Measurements from ENCODE around the gene ERG. TPM values are rescaled to one million over a fixed set of nuclear protein-coding genes. Genes with fewer than 3 reads are reported as not detected.

ERG gene
- total RNA-seq, 1 donor from 2014 or later, result 6.8 TPM

- Mint-ChIP-seq H3K4me3 (no peak overlapping the region), H3K4me1 (ENCODE audit: unreplicated experiment) (peaks cover 4% of the 10 kb centered on the region), H3K9me3 (no peaks in the 10 kb centered on the region), H3K36me3 (no peaks in the 10 kb centered on the region), H3K27me3 (peaks cover 10% of the 10 kb centered on the region), H3K27ac (no peak overlapping the region)
- TF ChIP-seq CTCF (conservative IDR thresholded peaks at IDR 0.05), result no peak
- DNase-seq (ENCODE audit: extremely low spot score, unreplicated experiment), result no peak
These were observed 102.0 kb downstream of the ERG start for GRCh38 chr21:38396325-38396724.

GRCh38 chr21:38395581-38395980 is 102.7 kb downstream of the ERG start:
- Mint-ChIP-seq H3K4me3 (no peak overlapping the region), H3K27me3 (peaks cover 10% of the 10 kb centered on the region), H3K36me3 (no peaks in the 10 kb centered on the region), H3K4me1 (ENCODE audit: unreplicated experiment) (peaks cover 4% of the 10 kb centered on the region), H3K27ac (no peak overlapping the region), H3K9me3 (no peaks in the 10 kb centered on the region)
- no peak for TF ChIP-seq CTCF (conservative IDR thresholded peaks at IDR 0.05)
- no peak for DNase-seq (ENCODE audit: extremely low spot score, unreplicated experiment)

- no peak for DNase-seq (ENCODE audit: extremely low spot score, unreplicated experiment)
- Mint-ChIP-seq H3K27me3 (no peaks in the 10 kb centered on the region), H3K9me3 (no peaks in the 10 kb centered on the region), H3K36me3 (no peaks in the 10 kb centered on the region), H3K27ac (no peak overlapping the region), H3K4me1 (ENCODE audit: unreplicated experiment) (peaks cover 4% of the 10 kb centered on the region), H3K4me3 (no peak overlapping the region)
- no peak for TF ChIP-seq CTCF (conservative IDR thresholded peaks at IDR 0.05)
These were observed 105.6 kb downstream of the ERG start for GRCh38 chr21:38392661-38393060.

- H3K27me3 Mint-ChIP-seq, result no peaks in the 10 kb centered on the region
- TF ChIP-seq CTCF (conservative IDR thresholded peaks at IDR 0.05), result no peak
- H3K4me3 Mint-ChIP-seq, result no peak overlapping the region
These were observed 108.4 kb downstream of the ERG start for GRCh38 chr21:38389896-38390295.

GRCh38 chr21:38389354-38389676 is 109.0 kb downstream of the ERG start:
- Mint-ChIP-seq H3K4me3 (no peak overlapping the region), H3K4me1 (ENCODE audit: unreplicated experiment) (peaks cover 4% of the 10 kb centered on the region), H3K36me3 (no peaks in the 10 kb centered on the region), H3K27me3 (no peaks in the 10 kb centered on the region), H3K27ac (no peak overlapping the region), H3K9me3 (no peaks in the 10 kb centered on the region)
- TF ChIP-seq CTCF (conservative IDR thresholded peaks at IDR 0.05), result no peak
- DNase-seq (ENCODE audit: extremely low spot score, unreplicated experiment), result no peak

More at GRCh38 chr21:38389896-38390295, 108.4 kb downstream of the ERG start:
- H3K4me1 Mint-ChIP-seq (ENCODE audit: unreplicated experiment), result peaks cover 4% of the 10 kb centered on the region
- no peak overlapping the region for H3K27ac Mint-ChIP-seq
- no peak for DNase-seq (ENCODE audit: extremely low spot score, unreplicated experiment)
- no peaks in the 10 kb centered on the region for H3K9me3 Mint-ChIP-seq
- H3K36me3 Mint-ChIP-seq, result no peaks in the 10 kb centered on the region
